Transverse colon (tissue), 3 donors: ENCODE results near the gene ADAMTS14.
"Not testable (repeated sequence)": the region's sequence is repeated elsewhere in the genome, so short reads cannot be mapped to it uniquely, and the experiment has no call there.

Source experiments
- POLR2A ChIP-seq: fragments of 450-650 bp; IDR thresholded peaks from one replicate; pipeline ENCODE4 v1.6.1; 2016; ENCODE audit warnings: antibody characterized with exemption, mild to moderate bottlenecking, moderate library complexity
- TF ChIP-seq, protein P1 (sequence below), 5 experiments: fragments of 200-600 bp in 3 of 5; fragments of 450-650 bp in 2 of 5; sonication (generic) in 3 of 5; IDR thresholded peaks; 1 replicate in 2 of 5; 2 replicates in 3 of 5; pipeline ENCODE4 v1.5.1; 2016 to 2017; ENCODE audit warnings: antibody characterized with exemption in 5 of 5, inconsistent platforms in 3 of 5, mild to moderate bottlenecking in 2 of 5, moderate library complexity in 1 of 5

- TF ChIP-seq POLR2A: not testable (repeated sequence)
- TF ChIP-seq, protein P1, sequence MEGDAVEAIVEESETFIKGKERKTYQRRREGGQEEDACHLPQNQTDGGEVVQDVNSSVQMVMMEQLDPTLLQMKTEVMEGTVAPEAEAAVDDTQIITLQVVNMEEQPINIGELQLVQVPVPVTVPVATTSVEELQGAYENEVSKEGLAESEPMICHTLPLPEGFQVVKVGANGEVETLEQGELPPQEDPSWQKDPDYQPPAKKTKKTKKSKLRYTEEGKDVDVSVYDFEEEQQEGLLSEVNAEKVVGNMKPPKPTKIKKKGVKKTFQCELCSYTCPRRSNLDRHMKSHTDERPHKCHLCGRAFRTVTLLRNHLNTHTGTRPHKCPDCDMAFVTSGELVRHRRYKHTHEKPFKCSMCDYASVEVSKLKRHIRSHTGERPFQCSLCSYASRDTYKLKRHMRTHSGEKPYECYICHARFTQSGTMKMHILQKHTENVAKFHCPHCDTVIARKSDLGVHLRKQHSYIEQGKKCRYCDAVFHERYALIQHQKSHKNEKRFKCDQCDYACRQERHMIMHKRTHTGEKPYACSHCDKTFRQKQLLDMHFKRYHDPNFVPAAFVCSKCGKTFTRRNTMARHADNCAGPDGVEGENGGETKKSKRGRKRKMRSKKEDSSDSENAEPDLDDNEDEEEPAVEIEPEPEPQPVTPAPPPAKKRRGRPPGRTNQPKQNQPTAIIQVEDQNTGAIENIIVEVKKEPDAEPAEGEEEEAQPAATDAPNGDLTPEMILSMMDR (IDR thresholded peaks at IDR 0.05): not testable (repeated sequence)
These were observed 8.6 kb upstream of the ADAMTS14 start for GRCh38 chr10:70663458-70664409.
